ENCODE data around the gene PPP1R37.

The PPP1R37 gene

GRCh38 chr19:45071545-45071938 is 21.4 kb upstream of the PPP1R37 start:
- no peak for DNase-seq

- DNase-seq = no peak
These were observed 20.8 kb upstream of the PPP1R37 start for GRCh38 chr19:45071969-45072790.

- DNase-seq = no peak
These were observed 18.2 kb upstream of the PPP1R37 start for GRCh38 chr19:45074744-45075300.

- DNase-seq = no peak
These were observed 17.5 kb upstream of the PPP1R37 start for GRCh38 chr19:45075301-45076028.

GRCh38 chr19:45076029-45076850 is 16.7 kb upstream of the PPP1R37 start, which contains the start of gene ZNF296:
Gene ZNF296 (minus strand): TSS chr19:45076478. CDS start chr19:45076373, 105 bp downstream.
- DNase-seq = no peak

GRCh38 chr19:45076851-45077730 is 15.9 kb upstream of the PPP1R37 start:
- DNase-seq = no peak

- no peak for DNase-seq
These were observed 14.5 kb upstream of the PPP1R37 start for GRCh38 chr19:45078390-45079062.

- no peak for DNase-seq
These were observed 13.7 kb upstream of the PPP1R37 start, which contains the start of gene GEMIN7 for GRCh38 chr19:45079063-45079910. Gene GEMIN7 (plus strand): TSS chr19:45079260. CDS start chr19:45090115, 10,855 bp downstream.

- no peak for DNase-seq
These were observed 13.0 kb upstream of the PPP1R37 start for GRCh38 chr19:45079911-45080370.

- DNase-seq = no peak
These were observed 10.8 kb upstream of the PPP1R37 start for GRCh38 chr19:45082170-45082569.

- no peak for DNase-seq
These were observed 6.5 kb upstream of the PPP1R37 start for GRCh38 chr19:45086480-45086879.

GRCh38 chr19:45087531-45087930 is 5.4 kb upstream of the PPP1R37 start:
- no peak for DNase-seq

- DNase-seq = no peak
These were observed 2.9 kb upstream of the PPP1R37 start for GRCh38 chr19:45090034-45090433.

GRCh38 chr19:45090606-45091005 is 2.4 kb upstream of the PPP1R37 start:
- no peak for DNase-seq

GRCh38 chr19:45091031-45091923 is 1.7 kb upstream of the PPP1R37 start:
- DNase-seq = peak; percentile 84

GRCh38 chr19:45094137-45094536 is 1.2 kb downstream of the PPP1R37 start:
- DNase-seq = no peak

- no peak for DNase-seq
These were observed 1.7 kb downstream of the PPP1R37 start for GRCh38 chr19:45094707-45095106.

GRCh38 chr19:45095496-45096413 is 2.8 kb downstream of the PPP1R37 start:
- DNase-seq = no peak

All from NCI-H1436 treated with DMSO at 0.1 percent for 48 hours (cell line).